GM10266 (cell line): ENCODE results near the gene LDLRAD4.

Experiments
- DNase-seq: peaks from one replicate; pipeline ENCODE4 v3.0.0; 2012; ENCODE audit errors: extremely low spot score
- TF ChIP-seq, protein P1 (sequence below): IDR thresholded peaks from 2 replicates; pipeline ENCODE4 v1.5.1; 2012; ENCODE audit warnings: mild to moderate bottlenecking, low read depth; ENCODE audit not compliant: control insufficient read depth, insufficient read depth; ENCODE audit errors: missing control alignments

LDLRAD4 gene

DNA sequence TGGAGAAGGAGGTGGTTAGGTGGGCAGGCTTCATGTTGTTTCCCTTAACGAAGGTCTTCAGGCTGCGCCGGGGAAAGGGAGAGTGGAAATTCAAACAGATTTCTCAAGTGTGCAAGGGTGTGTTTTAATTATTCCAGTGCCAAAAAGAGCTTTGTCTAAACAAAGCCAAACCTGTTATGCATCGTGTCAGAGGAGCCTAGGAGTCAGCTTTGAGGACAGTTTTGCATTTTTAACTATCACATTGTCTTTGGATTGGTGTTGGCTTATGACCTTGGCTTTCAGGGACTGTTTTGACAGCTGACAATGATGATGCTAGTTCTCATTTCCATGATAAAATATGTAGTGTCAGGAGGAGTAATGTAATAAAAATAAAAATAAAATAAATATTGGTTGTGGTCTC, 144.8 kb downstream of the LDLRAD4 start:
- TF ChIP-seq, protein P1, sequence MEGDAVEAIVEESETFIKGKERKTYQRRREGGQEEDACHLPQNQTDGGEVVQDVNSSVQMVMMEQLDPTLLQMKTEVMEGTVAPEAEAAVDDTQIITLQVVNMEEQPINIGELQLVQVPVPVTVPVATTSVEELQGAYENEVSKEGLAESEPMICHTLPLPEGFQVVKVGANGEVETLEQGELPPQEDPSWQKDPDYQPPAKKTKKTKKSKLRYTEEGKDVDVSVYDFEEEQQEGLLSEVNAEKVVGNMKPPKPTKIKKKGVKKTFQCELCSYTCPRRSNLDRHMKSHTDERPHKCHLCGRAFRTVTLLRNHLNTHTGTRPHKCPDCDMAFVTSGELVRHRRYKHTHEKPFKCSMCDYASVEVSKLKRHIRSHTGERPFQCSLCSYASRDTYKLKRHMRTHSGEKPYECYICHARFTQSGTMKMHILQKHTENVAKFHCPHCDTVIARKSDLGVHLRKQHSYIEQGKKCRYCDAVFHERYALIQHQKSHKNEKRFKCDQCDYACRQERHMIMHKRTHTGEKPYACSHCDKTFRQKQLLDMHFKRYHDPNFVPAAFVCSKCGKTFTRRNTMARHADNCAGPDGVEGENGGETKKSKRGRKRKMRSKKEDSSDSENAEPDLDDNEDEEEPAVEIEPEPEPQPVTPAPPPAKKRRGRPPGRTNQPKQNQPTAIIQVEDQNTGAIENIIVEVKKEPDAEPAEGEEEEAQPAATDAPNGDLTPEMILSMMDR, result no peak
- DNase-seq, result no peak

DNA sequence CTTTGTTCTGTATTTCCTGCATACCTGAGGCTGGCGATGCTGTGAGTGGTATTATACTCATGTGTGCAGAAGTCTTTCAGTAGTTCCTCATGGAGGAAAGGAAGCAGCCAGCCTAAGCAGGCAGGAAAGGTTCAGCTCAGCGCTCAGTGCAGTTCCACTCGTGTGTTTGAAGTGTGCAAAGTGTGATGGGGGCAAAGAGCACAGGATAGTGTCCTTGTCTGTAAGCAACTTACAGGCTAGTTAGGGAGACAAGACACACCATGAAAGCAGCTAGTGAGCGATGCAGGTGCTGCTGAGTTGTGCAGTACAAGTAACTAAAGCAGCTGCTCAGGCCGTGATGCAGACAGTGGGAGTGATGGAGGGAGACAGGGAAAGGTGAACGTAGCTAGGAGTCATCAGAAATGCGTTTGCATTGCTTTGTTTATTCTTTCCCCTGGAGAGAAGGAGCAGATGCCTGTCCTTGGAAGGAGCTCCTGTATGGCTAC, 146.2 kb downstream of the LDLRAD4 start:
- DNase-seq, result no peak
- TF ChIP-seq, protein P1, result no peak

DNA sequence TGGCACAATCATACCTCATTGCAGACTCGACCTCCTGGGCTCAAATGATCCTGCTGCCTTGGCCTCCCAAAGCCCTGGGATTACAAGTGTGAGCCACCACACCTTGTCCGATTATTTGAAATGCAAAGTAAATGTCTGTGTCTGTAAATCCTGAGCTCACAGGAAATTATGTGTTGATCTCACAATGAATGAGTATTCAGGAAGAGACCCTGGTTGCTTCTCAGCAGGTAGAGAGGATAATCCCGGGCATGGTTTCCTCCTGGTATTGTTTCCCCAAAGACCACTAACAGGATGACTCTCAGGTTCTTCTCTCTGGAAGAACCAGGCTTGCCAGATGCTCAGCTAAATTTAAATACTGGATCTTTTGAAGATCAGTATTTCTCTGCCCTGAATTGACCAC, 147.6 kb downstream of the LDLRAD4 start:
- TF ChIP-seq, protein P1, result no peak
- no peak for DNase-seq

GRCh38 chr18:13366541-13366940, 148.0 kb downstream of the LDLRAD4 start:
- DNase-seq, result no peak
- TF ChIP-seq, protein P1, result no peak

GRCh38 chr18:13366962-13367892, 148.7 kb downstream of the LDLRAD4 start:
- no peak for DNase-seq
- TF ChIP-seq, protein P1, result no peak

DNA sequence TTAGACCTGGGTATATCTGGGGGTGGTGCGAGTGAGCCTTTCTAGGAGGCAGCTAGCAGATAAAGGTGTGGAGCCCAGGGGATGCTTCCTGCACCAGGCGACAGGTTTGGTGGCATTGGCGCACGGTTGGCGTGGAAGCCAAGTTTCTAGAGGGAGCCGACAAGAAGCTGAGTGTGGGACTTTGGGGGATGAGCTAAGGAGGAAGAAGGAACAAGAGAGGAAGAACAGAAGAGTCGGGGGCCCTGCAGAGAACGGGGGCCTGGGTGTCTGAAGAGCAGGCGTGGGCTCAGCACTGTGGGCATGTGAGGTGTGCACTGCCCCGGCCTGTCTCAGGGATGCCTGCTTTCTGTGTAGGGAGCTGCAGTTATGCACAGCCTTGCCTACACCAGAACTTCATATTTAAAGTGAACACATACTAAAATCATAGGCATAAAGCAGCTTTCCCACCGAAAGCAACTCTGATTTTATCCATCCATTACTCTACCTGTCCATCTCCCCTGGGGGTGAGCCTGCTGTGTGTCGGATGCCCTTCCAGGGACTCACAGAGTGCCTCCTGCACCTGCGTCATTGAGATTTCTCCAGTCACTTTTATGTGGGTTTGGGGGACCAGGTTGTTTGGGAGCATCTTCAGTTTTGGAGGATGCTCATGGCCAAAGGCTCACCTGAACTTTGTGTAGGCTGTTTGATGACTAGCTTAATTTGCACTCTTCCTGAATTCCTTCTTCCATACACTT, 149.7 kb downstream of the LDLRAD4 start:
- no peak for DNase-seq
- TF ChIP-seq, protein P1, result no peak
